ENCODE data around the gene CYYR1. TPM values are rescaled to one million over a fixed set of nuclear protein-coding genes. Genes with fewer than 3 reads are reported as not detected.

The CYYR1 gene
- total and polyA plus RNA-seq, 5 experiments from 2014 or later: not detected

GRCh38 chr21:26505211-26505610 lies 67.9 kb downstream of the CYYR1 start:
- no peaks in the 10 kb centered on the region for H3K36me3 Mint-ChIP-seq
- no peak for ATAC-seq
- no peak overlapping the region for H3K27ac Mint-ChIP-seq
- no peak overlapping the region for H3K4me3 Mint-ChIP-seq
- POLR2A ChIA-PET: no interaction called here
- H3K4me1 Mint-ChIP-seq: no peaks in the 10 kb centered on the region
- no peak for DNase-seq
- peaks cover 0 to 3% (median 0%) of the 10 kb centered on the region in 5 donors for H3K27me3 Mint-ChIP-seq
- H3K9me3 Mint-ChIP-seq: peaks cover 0 to 4% (median 0%) of the 10 kb centered on the region in 9 donors

GRCh38 chr21:26503414-26503813 lies 69.7 kb downstream of the CYYR1 start:
- H3K27me3 Mint-ChIP-seq: peaks cover 0 to 2% (median 0%) of the 10 kb centered on the region in 5 donors
- H3K36me3 Mint-ChIP-seq: no peaks in the 10 kb centered on the region
- H3K4me1 Mint-ChIP-seq: no peaks in the 10 kb centered on the region
- H3K4me3 Mint-ChIP-seq: no peak overlapping the region
- DNase-seq: no peak
- no peak for ATAC-seq
- no peak overlapping the region for H3K27ac Mint-ChIP-seq
- H3K9me3 Mint-ChIP-seq: peaks cover 0 to 10% (median 0%) of the 10 kb centered on the region in 9 donors
- POLR2A ChIA-PET: no interaction called here

- POLR2A ChIA-PET: no interaction called here
- H3K27me3 Mint-ChIP-seq: no peaks in the 10 kb centered on the region
- no peak overlapping the region for H3K4me3 Mint-ChIP-seq
- no peak overlapping the region for H3K27ac Mint-ChIP-seq
- no peaks in the 10 kb centered on the region for H3K36me3 Mint-ChIP-seq
- H3K4me1 Mint-ChIP-seq: no peaks in the 10 kb centered on the region
- H3K9me3 Mint-ChIP-seq: peaks cover 0 to 10% (median 0%) of the 10 kb centered on the region in 9 donors
- DNase-seq: no peak
- ATAC-seq: no peak
Observed at GRCh38 chr21:26501495-26502021, 71.5 kb downstream of the CYYR1 start.

GRCh38 chr21:26499495-26499894 lies 73.6 kb downstream of the CYYR1 start:
- no peak for ATAC-seq
- no peaks in the 10 kb centered on the region for H3K36me3 Mint-ChIP-seq

GRCh38 chr21:26495283-26495849 lies 77.7 kb downstream of the CYYR1 start:
- H3K9me3 Mint-ChIP-seq: peaks cover 0 to 12% (median 0%) of the 10 kb centered on the region in 9 donors
- no peaks in the 10 kb centered on the region for H3K36me3 Mint-ChIP-seq
- POLR2A ChIA-PET: no interaction called here
- H3K4me1 Mint-ChIP-seq: no peaks in the 10 kb centered on the region
- no peak overlapping the region for H3K27ac Mint-ChIP-seq
- no peak overlapping the region for H3K4me3 Mint-ChIP-seq
- H3K27me3 Mint-ChIP-seq: peaks cover 0 to 8% (median 0%) of the 10 kb centered on the region in 5 donors
- DNase-seq: no peak
- ATAC-seq: no peak

More at GRCh38 chr21:26499495-26499894, 73.6 kb downstream of the CYYR1 start:
- POLR2A ChIA-PET: no interaction called here
- Mint-ChIP-seq H3K4me3 (no peak overlapping the region), H3K4me1 (no peaks in the 10 kb centered on the region), H3K27me3 (no peaks in the 10 kb centered on the region), H3K27ac (no peak overlapping the region), H3K9me3 (peaks cover 0 to 12% (median 0%) of the 10 kb centered on the region in 9 donors)
- DNase-seq: no peak

- Mint-ChIP-seq H3K4me3 (no peak overlapping the region), H3K4me1 (no peaks in the 10 kb centered on the region), H3K27ac (no peak overlapping the region), H3K36me3 (no peaks in the 10 kb centered on the region), H3K9me3 (peaks cover 0 to 11% (median 0%) of the 10 kb centered on the region in 9 donors), H3K27me3 (peaks cover 0 to 8% (median 0%) of the 10 kb centered on the region in 5 donors)
- DNase-seq (no peak), ATAC-seq (no peak)
- POLR2A ChIA-PET: no interaction called here
Observed at GRCh38 chr21:26491663-26492062, 81.4 kb downstream of the CYYR1 start.

GRCh38 chr21:26490771-26491170 lies 82.3 kb downstream of the CYYR1 start:
- Mint-ChIP-seq H3K4me1 (no peaks in the 10 kb centered on the region), H3K27me3 (peaks cover 0 to 8% (median 0%) of the 10 kb centered on the region in 5 donors), H3K27ac (no peak overlapping the region), H3K9me3 (peaks cover 0 to 11% (median 0%) of the 10 kb centered on the region in 9 donors), H3K36me3 (no peaks in the 10 kb centered on the region), H3K4me3 (no peak overlapping the region)
- DNase-seq: no peak
- POLR2A ChIA-PET: no interaction called here
- ATAC-seq: no peak

GRCh38 chr21:26489781-26490180 lies 83.3 kb downstream of the CYYR1 start:
- Mint-ChIP-seq H3K9me3 (peaks cover 0 to 8% (median 0%) of the 10 kb centered on the region in 9 donors), H3K27me3 (peaks cover 0 to 8% (median 0%) of the 10 kb centered on the region in 5 donors), H3K36me3 (no peaks in the 10 kb centered on the region), H3K4me3 (no peak overlapping the region), H3K4me1 (no peaks in the 10 kb centered on the region), H3K27ac (no peak overlapping the region)
- ATAC-seq: no peak
- POLR2A ChIA-PET: no interaction called here
- no peak for DNase-seq

- H3K4me1 Mint-ChIP-seq: no peaks in the 10 kb centered on the region
- no peak overlapping the region for H3K27ac Mint-ChIP-seq
- no peak for DNase-seq
- H3K4me3 Mint-ChIP-seq: no peak overlapping the region
- POLR2A ChIA-PET: no interaction called here
- H3K9me3 Mint-ChIP-seq: peaks cover 0 to 8% (median 0%) of the 10 kb centered on the region in 9 donors
- no peak for ATAC-seq
- H3K27me3 Mint-ChIP-seq: peaks cover 0 to 12% (median 0%) of the 10 kb centered on the region in 5 donors
- no peaks in the 10 kb centered on the region for H3K36me3 Mint-ChIP-seq
Observed at GRCh38 chr21:26487981-26488480, 85.1 kb downstream of the CYYR1 start.

- H3K27ac Mint-ChIP-seq: no peak overlapping the region
- no peak for DNase-seq
- peaks cover 0 to 10% (median 0%) of the 10 kb centered on the region in 9 donors for H3K9me3 Mint-ChIP-seq
- H3K4me1 Mint-ChIP-seq: no peaks in the 10 kb centered on the region
- no peak for ATAC-seq
- POLR2A ChIA-PET: no interaction called here
- H3K27me3 Mint-ChIP-seq: peaks cover 0 to 8% (median 0%) of the 10 kb centered on the region in 5 donors
- no peaks in the 10 kb centered on the region for H3K36me3 Mint-ChIP-seq
- H3K4me3 Mint-ChIP-seq: no peak overlapping the region
Observed at GRCh38 chr21:26473471-26473870, 99.6 kb downstream of the CYYR1 start.

GRCh38 chr21:26471099-26471471 lies 102.0 kb downstream of the CYYR1 start:
- no peaks in the 10 kb centered on the region for H3K4me1 Mint-ChIP-seq

GRCh38 chr21:26470351-26471098 lies 102.6 kb downstream of the CYYR1 start:
- Mint-ChIP-seq H3K36me3 (no peaks in the 10 kb centered on the region), H3K4me1 (no peaks in the 10 kb centered on the region), H3K9me3 (peaks cover 0 to 10% (median 0%) of the 10 kb centered on the region in 9 donors), H3K27ac (no peak overlapping the region), H3K27me3 (peaks cover 0 to 3% (median 1%) of the 10 kb centered on the region in 5 donors), H3K4me3 (no peak overlapping the region)
- POLR2A ChIA-PET: no interaction called here
- no peak for DNase-seq
- no peak for ATAC-seq

More at GRCh38 chr21:26471099-26471471, 102.0 kb downstream of the CYYR1 start:
- Mint-ChIP-seq H3K9me3 (peaks cover 0 to 10% (median 0%) of the 10 kb centered on the region in 9 donors), H3K27me3 (peaks cover 0 to 3% (median 1%) of the 10 kb centered on the region in 5 donors), H3K4me3 (no peak overlapping the region), H3K36me3 (no peaks in the 10 kb centered on the region), H3K27ac (no peak overlapping the region)
- DNase-seq (no peak), ATAC-seq (no peak)
- POLR2A ChIA-PET: no interaction called here

GRCh38 chr21:26469789-26470188 lies 103.3 kb downstream of the CYYR1 start:
- ATAC-seq: no peak
- Mint-ChIP-seq H3K27me3 (peaks cover 0 to 3% (median 1%) of the 10 kb centered on the region in 5 donors), H3K4me1 (no peaks in the 10 kb centered on the region), H3K9me3 (peaks cover 0 to 10% (median 0%) of the 10 kb centered on the region in 9 donors), H3K27ac (no peak overlapping the region), H3K4me3 (no peak overlapping the region), H3K36me3 (no peaks in the 10 kb centered on the region)
- no peak for DNase-seq
- POLR2A ChIA-PET: no interaction called here
